ENCODE measurements around the gene NIF3L1. TPM values are rescaled to one million over a fixed set of nuclear protein-coding genes. Genes with fewer than 3 reads are reported as not detected.
A peak's percentile ranks its signal among the peaks of the same experiment; 100 is the strongest.

NIF3L1 gene
- total and polyA plus RNA-seq, 2 of the 13 experiments (the other 11 are each of a cell fraction or from before 2014, with no cell fraction given), result 67.9 to 75.2 TPM

DNA sequence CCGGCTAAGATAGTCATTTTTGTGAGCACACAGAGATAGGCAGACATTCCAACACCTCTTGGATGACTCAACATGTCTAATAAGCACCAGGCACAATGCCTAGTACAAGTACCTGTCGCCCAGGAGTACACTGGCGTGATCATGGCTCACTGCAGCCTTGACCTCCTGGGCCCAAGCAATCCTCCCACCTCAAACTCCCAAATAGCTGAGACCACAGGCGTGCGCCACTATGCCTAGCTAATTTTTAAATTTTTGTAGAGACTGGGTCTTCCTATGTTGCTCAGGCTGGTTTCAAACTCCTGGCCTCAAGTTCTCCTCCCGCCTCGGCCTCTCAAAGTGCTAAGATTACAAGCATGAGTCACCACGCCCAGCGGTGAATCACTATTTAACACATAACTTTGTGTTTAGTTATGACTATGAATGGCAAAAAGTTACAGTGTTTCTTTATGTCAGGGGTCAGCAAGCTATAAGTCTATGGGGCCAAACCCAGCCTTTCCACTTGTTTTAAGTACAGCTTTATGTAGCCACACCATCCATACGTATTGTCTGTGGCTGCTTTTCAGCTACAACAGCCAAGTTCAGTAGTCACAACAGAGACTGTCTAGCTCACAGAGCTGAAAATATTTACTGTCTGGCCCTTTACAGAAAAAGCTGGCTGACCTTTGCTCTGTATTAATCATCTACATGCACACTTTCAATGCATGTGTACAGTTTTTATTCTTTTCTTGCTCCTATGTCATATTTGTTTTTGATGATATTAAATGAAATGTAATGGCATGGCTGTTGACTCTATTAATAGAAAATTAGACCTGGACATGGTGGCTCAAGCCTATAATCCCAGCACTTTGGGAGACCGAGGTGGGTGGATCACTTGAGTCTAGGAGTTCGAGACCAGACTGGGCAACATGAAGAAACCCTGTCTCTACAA is 55.6 kb downstream of the NIF3L1 start (continued):
- TF ChIP-seq ZNF550 (CRISPR knock-in tag; IDR thresholded peaks at IDR 0.05; ENCODE audit: borderline replicate concordance), result no peak
- no peak for TF ChIP-seq ZNF552 (CRISPR knock-in tag; IDR thresholded peaks at IDR 0.05; ENCODE audit: borderline replicate concordance)
- 0 out of 2 replicates have a peak, but pooled peaks have one; percentile 50 for TF ChIP-seq ZSCAN9 (CRISPR knock-in tag; IDR thresholded peaks at IDR 0.05; ENCODE audit: borderline replicate concordance)
- no peak for TF ChIP-seq ATF7-NPFF (CRISPR knock-in tag; IDR thresholded peaks at IDR 0.05; ENCODE audit: low read depth)
- TF ChIP-seq TAF1 (CRISPR knock-in tag; IDR thresholded peaks at IDR 0.05), result no peak
- no peak for TF ChIP-seq ZNF264 (CRISPR knock-in tag; IDR thresholded peaks at IDR 0.05)
- no peak for TF ChIP-seq KLF9 (CRISPR knock-in tag; IDR thresholded peaks at IDR 0.05; ENCODE audit: low read depth)
- TF ChIP-seq, protein P1, sequence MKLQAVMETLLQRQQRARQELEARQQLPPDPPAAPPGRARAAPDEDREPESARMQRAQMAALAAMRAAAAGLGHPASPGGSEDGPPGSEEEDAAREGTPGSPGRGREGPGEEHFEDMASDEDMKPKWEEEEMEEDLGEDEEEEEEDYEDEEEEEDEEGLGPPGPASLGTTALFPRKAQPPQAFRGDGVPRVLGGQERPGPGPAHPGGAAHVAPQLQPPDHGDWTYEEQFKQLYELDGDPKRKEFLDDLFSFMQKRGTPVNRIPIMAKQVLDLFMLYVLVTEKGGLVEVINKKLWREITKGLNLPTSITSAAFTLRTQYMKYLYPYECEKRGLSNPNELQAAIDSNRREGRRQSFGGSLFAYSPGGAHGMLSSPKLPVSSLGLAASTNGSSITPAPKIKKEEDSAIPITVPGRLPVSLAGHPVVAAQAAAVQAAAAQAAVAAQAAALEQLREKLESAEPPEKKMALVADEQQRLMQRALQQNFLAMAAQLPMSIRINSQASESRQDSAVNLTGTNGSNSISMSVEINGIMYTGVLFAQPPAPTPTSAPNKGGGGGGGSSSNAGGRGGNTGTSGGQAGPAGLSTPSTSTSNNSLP (IDR thresholded peaks at IDR 0.05; ENCODE audit: low read depth, low read length), result peak; percentile 53; the same call in 1 of the 2 replicates
- no peak for TF ChIP-seq ZFP62 (CRISPR knock-in tag; IDR thresholded peaks at IDR 0.05)
- TF ChIP-seq IKZF1 (IDR thresholded peaks at IDR 0.05), result no peak
- no peak for TF ChIP-seq ZNF326 (CRISPR knock-in tag; IDR thresholded peaks at IDR 0.05; ENCODE audit: borderline replicate concordance)
- 0 out of 2 replicates have a peak, but pooled peaks have one; percentile 8 for TF ChIP-seq MIER2 (CRISPR knock-in tag; IDR thresholded peaks at IDR 0.05)
- TF ChIP-seq ONECUT2 (CRISPR knock-in tag; IDR thresholded peaks at IDR 0.05), result no peak
- 0 out of 2 replicates have a peak, but pooled peaks have one; percentile 15 for TF ChIP-seq ZNF12 (CRISPR knock-in tag; IDR thresholded peaks at IDR 0.05)
- TF ChIP-seq, protein P2, sequence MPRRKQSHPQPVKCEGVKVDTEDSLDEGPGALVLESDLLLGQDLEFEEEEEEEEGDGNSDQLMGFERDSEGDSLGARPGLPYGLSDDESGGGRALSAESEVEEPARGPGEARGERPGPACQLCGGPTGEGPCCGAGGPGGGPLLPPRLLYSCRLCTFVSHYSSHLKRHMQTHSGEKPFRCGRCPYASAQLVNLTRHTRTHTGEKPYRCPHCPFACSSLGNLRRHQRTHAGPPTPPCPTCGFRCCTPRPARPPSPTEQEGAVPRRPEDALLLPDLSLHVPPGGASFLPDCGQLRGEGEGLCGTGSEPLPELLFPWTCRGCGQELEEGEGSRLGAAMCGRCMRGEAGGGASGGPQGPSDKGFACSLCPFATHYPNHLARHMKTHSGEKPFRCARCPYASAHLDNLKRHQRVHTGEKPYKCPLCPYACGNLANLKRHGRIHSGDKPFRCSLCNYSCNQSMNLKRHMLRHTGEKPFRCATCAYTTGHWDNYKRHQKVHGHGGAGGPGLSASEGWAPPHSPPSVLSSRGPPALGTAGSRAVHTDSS (CRISPR knock-in tag; conservative IDR thresholded peaks at IDR 0.05), result no peak
- no peak for TF ChIP-seq HOXD1 (CRISPR knock-in tag; IDR thresholded peaks at IDR 0.05)
- TF ChIP-seq TBX2 (CRISPR knock-in tag; IDR thresholded peaks at IDR 0.05; ENCODE audit: borderline replicate concordance), result peak; percentile 65
- TF ChIP-seq DNMT1 (CRISPR knock-in tag; IDR thresholded peaks at IDR 0.05), result no peak
- TF ChIP-seq, protein P3, sequence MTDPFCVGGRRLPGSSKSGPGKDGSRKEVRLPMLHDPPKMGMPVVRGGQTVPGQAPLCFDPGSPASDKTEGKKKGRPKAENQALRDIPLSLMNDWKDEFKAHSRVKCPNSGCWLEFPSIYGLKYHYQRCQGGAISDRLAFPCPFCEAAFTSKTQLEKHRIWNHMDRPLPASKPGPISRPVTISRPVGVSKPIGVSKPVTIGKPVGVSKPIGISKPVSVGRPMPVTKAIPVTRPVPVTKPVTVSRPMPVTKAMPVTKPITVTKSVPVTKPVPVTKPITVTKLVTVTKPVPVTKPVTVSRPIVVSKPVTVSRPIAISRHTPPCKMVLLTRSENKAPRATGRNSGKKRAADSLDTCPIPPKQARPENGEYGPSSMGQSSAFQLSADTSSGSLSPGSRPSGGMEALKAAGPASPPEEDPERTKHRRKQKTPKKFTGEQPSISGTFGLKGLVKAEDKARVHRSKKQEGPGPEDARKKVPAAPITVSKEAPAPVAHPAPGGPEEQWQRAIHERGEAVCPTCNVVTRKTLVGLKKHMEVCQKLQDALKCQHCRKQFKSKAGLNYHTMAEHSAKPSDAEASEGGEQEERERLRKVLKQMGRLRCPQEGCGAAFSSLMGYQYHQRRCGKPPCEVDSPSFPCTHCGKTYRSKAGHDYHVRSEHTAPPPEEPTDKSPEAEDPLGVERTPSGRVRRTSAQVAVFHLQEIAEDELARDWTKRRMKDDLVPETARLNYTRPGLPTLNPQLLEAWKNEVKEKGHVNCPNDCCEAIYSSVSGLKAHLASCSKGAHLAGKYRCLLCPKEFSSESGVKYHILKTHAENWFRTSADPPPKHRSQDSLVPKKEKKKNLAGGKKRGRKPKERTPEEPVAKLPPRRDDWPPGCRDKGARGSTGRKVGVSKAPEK (CRISPR knock-in tag; IDR thresholded peaks at IDR 0.05; ENCODE audit: borderline replicate concordance), result no peak
- TF ChIP-seq ZNF761 (CRISPR knock-in tag; conservative IDR thresholded peaks at IDR 0.05), result no peak
- TF ChIP-seq ZNF253 (CRISPR knock-in tag; IDR thresholded peaks at IDR 0.05; ENCODE audit: borderline replicate concordance), result no peak
- TF ChIP-seq ZNF207 (IDR thresholded peaks at IDR 0.05; ENCODE audit: borderline replicate concordance), result no peak
- no peak for TF ChIP-seq NFKB2 (CRISPR knock-in tag; IDR thresholded peaks at IDR 0.05; ENCODE audit: borderline replicate concordance)
- TF ChIP-seq SRSF9 (IDR thresholded peaks at IDR 0.05; ENCODE audit: borderline replicate concordance, insufficient read depth, low read depth, low read length, poor library complexity, severe bottlenecking), result no peak
- peak; percentile 57; the same call in 1 of the 2 replicates for TF ChIP-seq ZFP36L1 (CRISPR knock-in tag; IDR thresholded peaks at IDR 0.05)
